GM18870 (cell line): Measurements from ENCODE around the gene WTIP.
"Not testable (repeated sequence)": the region's sequence is repeated elsewhere in the genome, so short reads cannot be mapped to it uniquely, and the experiment has no call there.

Experiments
- ATAC-seq: cut with Tn5 transposase; IDR thresholded peaks from one replicate; pipeline ENCODE4 v1.9.1; 2021; ENCODE audit warnings: moderate library complexity; ENCODE audit not compliant: unreplicated experiment

WTIP gene

GRCh38 chr19:34478496-34478895 lies 3.1 kb upstream of the WTIP start:
- ATAC-seq: not testable (repeated sequence)

GRCh38 chr19:34479396-34479795 lies 2.2 kb upstream of the WTIP start:
- no peak for ATAC-seq

- ATAC-seq: no peak
Measured at GRCh38 chr19:34480491-34480890, 1.1 kb upstream of the WTIP start.

- no peak for ATAC-seq
Measured at GRCh38 chr19:34481861-34482379, 362 bp downstream of the WTIP start.

GRCh38 chr19:34482380-34483250 lies 1.1 kb downstream of the WTIP start:
- no peak for ATAC-seq

GRCh38 chr19:34484328-34484727 lies 2.8 kb downstream of the WTIP start:
- ATAC-seq: no peak

- ATAC-seq: no peak
Measured at GRCh38 chr19:34485831-34486230, 4.3 kb downstream of the WTIP start.

GRCh38 chr19:34487651-34488051 lies 6.1 kb downstream of the WTIP start:
- no peak for ATAC-seq

GRCh38 chr19:34489175-34489574 lies 7.6 kb downstream of the WTIP start:
- no peak for ATAC-seq

- no peak for ATAC-seq
Measured at GRCh38 chr19:34490141-34490766, 8.7 kb downstream of the WTIP start.

GRCh38 chr19:34493038-34493648 lies 11.6 kb downstream of the WTIP start:
- no peak for ATAC-seq

GRCh38 chr19:34493649-34494044 lies 12.1 kb downstream of the WTIP start:
- ATAC-seq: no peak

- no peak for ATAC-seq
Measured at GRCh38 chr19:34494601-34495000, 13.0 kb downstream of the WTIP start.

GRCh38 chr19:34495416-34495815 lies 13.9 kb downstream of the WTIP start:
- no peak for ATAC-seq

GRCh38 chr19:34497112-34497805 lies 15.7 kb downstream of the WTIP start:
- ATAC-seq: no peak

- ATAC-seq: no peak
Measured at GRCh38 chr19:34499155-34499834, 17.7 kb downstream of the WTIP start.

- ATAC-seq: no peak
Measured at GRCh38 chr19:34500656-34501120, 19.1 kb downstream of the WTIP start.

GRCh38 chr19:34501339-34502320 lies 20.1 kb downstream of the WTIP start:
- peak; percentile 72 for ATAC-seq
